Measurements from ENCODE around the gene EIF1AD.

The EIF1AD gene

DNA sequence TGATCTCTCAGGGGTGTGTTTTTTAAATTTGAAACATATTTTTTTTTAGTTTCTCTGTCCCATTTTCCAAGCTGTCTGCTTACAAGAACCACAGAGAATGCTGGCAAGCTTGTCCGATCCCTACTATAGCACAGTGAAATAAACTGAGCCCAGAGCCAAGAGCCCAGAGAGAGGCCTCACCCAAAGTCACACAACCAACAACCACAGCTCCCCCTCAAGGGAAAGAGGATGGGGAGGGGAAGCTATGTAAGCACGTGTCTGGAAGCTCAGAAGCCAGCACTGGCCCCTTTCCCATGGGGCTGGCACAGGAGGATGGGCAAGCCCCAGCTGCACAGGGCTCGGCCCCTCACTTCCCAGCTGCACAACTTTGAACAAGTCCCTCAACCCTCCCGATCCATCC is 43.7 kb downstream of the EIF1AD start:
- Histone ChIP-seq H3K14ac (ENCODE audit: low read length in 2 of 2) (no peak overlapping the region), H3K4ac (ENCODE audit: low read depth in 1 of 2, low read length in 2 of 2) (no peak overlapping the region), H2BK120ac (ENCODE audit: low read depth, low read length) (no peak overlapping the region), H2BK15ac (ENCODE audit: low read depth, poor library complexity, severe bottlenecking) (no peak overlapping the region), H2BK5ac (ENCODE audit: low read depth, low read length, poor library complexity, severe bottlenecking) (no peak overlapping the region), H3K27ac (ENCODE audit: low read length, poor library complexity, severe bottlenecking) (no peak overlapping the region), H3K4me1 (ENCODE audit: control insufficient read depth, insufficient read depth, low read depth, low read length) (peaks cover 6% of the 10 kb centered on the region), H3K9me3 (ENCODE audit: control insufficient read depth, low read length) (no peaks in the 10 kb centered on the region), H2AFZ (ENCODE audit: low read depth, low read length) (no peak overlapping the region), H4K91ac (ENCODE audit: low read length) (no peak overlapping the region), H3K4me3 (ENCODE audit: insufficient read depth in 1 of 2, low read depth in 1 of 2, low read length in 2 of 2) (no peak overlapping the region), H3K27me3 (ENCODE audit: control insufficient read depth in 1 of 2, insufficient read depth in 1 of 2, low read length in 2 of 2) (no peaks in the 10 kb centered on the region), H3K18ac (ENCODE audit: low read depth in 1 of 2, low read length in 2 of 2) (no peak overlapping the region), H2AK5ac (ENCODE audit: low read length, severe bottlenecking) (no peak overlapping the region), H3K79me1 (replicated peaks; ENCODE audit: low read length, poor library complexity, severe bottlenecking) (no peaks in the 10 kb centered on the region), H3K4me2 (ENCODE audit: low read length, poor library complexity, severe bottlenecking) (no peak overlapping the region), H3K9ac (ENCODE audit: low read length) (no peak overlapping the region), H3K36me3 (ENCODE audit: control insufficient read depth in 1 of 2, insufficient read depth in 2 of 2, low read depth in 1 of 2, low read length in 2 of 2) (no peaks in the 10 kb centered on the region), H3K23ac (ENCODE audit: low read length in 2 of 2) (no peak overlapping the region), H2BK12ac (ENCODE audit: low read length in 2 of 2) (no peak overlapping the region), H4K8ac (ENCODE audit: low read length) (no peak overlapping the region)
- no peak for DNase-seq
- 63% methylated on average over 3 of the region's 4 CpGs for WGBS

DNA sequence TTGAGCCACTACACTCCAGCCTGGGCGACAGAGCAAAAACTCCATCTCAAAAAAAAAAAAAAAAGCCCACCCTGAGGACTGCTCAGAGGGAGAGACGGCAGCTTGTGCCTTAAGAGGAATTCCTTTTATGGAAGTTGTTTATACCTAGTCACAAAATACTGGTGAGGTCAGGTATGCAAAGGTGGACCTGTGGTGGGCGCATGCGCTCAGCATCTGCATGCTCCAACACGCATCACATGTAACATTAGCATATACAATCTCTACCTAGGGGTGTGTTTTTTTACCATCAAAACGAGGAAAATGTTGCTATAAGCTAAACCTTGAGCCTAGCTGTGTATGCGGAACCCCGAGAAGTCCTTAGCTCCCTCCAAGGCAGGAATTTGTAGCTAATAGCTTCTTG is 47.2 kb downstream of the EIF1AD start:
- Histone ChIP-seq H3K23ac (ENCODE audit: low read length in 2 of 2) (peak overlapping the region in 1 of 2 experiments; percentile 31), H4K8ac (ENCODE audit: low read length) (no peak overlapping the region)
- WGBS, result 90% methylated on average over 7 of the region's 8 CpGs

DNA sequence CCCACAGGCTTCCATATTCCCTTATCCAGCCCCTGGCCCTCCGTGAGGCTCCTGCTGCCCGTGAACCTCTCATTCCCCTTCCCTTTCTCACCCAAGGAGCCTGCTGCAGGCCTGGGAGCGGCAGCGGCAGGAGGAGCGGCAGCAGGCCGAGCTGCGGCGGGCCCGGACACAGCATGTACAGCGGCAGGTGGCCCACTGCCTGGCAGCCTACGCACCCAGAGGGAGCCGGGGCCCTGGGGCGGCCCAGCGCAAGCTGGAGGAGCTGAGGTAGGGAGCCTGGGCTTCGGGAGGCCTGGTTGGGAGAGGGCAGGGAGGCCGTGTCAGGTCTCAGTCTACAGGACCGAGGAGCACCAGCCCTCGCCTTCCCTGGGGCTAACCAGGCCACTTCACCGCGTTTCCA is 48.5 kb downstream of the EIF1AD start:
- Histone ChIP-seq H3K4me1 (ENCODE audit: control insufficient read depth, insufficient read depth, low read depth, low read length) (no peaks in the 10 kb centered on the region), H3K9me3 (ENCODE audit: control insufficient read depth, low read length) (no peaks in the 10 kb centered on the region), H3K4me2 (ENCODE audit: low read length, poor library complexity, severe bottlenecking) (no peak overlapping the region), H2BK120ac (ENCODE audit: low read depth, low read length) (no peak overlapping the region), H3K79me1 (replicated peaks; ENCODE audit: low read length, poor library complexity, severe bottlenecking) (no peaks in the 10 kb centered on the region), H3K14ac (ENCODE audit: low read length in 2 of 2) (no peak overlapping the region), H4K8ac (ENCODE audit: low read length) (peak overlapping the region; percentile 59), H3K18ac (ENCODE audit: low read depth in 1 of 2, low read length in 2 of 2) (no peak overlapping the region), H2AK5ac (ENCODE audit: low read length, severe bottlenecking) (no peak overlapping the region), H3K27ac (ENCODE audit: low read length, poor library complexity, severe bottlenecking) (no peak overlapping the region), H2AFZ (ENCODE audit: low read depth, low read length) (no peak overlapping the region), H3K4ac (ENCODE audit: low read depth in 1 of 2, low read length in 2 of 2) (no peak overlapping the region), H3K4me3 (ENCODE audit: insufficient read depth in 1 of 2, low read depth in 1 of 2, low read length in 2 of 2) (peak overlapping the region in 1 of 2 experiments; percentile 1), H3K27me3 (ENCODE audit: control insufficient read depth in 1 of 2, insufficient read depth in 1 of 2, low read length in 2 of 2) (no peaks in the 10 kb centered on the region), H2BK12ac (ENCODE audit: low read length in 2 of 2) (no peak overlapping the region), H3K9ac (ENCODE audit: low read length) (no peak overlapping the region), H2BK5ac (ENCODE audit: low read depth, low read length, poor library complexity, severe bottlenecking) (no peak overlapping the region), H2BK15ac (ENCODE audit: low read depth, poor library complexity, severe bottlenecking) (no peak overlapping the region), H3K23ac (ENCODE audit: low read length in 2 of 2) (no peak overlapping the region), H3K36me3 (ENCODE audit: control insufficient read depth in 1 of 2, insufficient read depth in 2 of 2, low read depth in 1 of 2, low read length in 2 of 2) (no peaks in the 10 kb centered on the region), H4K91ac (ENCODE audit: low read length) (no peak overlapping the region)
- WGBS, result 87% methylated on average over 19 of the region's 20 CpGs
- no peak for DNase-seq

More for the DNA sequence above, 47.2 kb downstream of the EIF1AD start:
- Histone ChIP-seq H2AK5ac (ENCODE audit: low read length, severe bottlenecking) (no peak overlapping the region), H2BK12ac (ENCODE audit: low read length in 2 of 2) (no peak overlapping the region), H3K9ac (ENCODE audit: low read length) (no peak overlapping the region), H3K79me1 (replicated peaks; ENCODE audit: low read length, poor library complexity, severe bottlenecking) (no peaks in the 10 kb centered on the region), H4K91ac (ENCODE audit: low read length) (no peak overlapping the region), H3K36me3 (ENCODE audit: control insufficient read depth in 1 of 2, insufficient read depth in 2 of 2, low read depth in 1 of 2, low read length in 2 of 2) (no peaks in the 10 kb centered on the region), H3K27ac (ENCODE audit: low read length, poor library complexity, severe bottlenecking) (no peak overlapping the region), H3K14ac (ENCODE audit: low read length in 2 of 2) (no peak overlapping the region), H2BK120ac (ENCODE audit: low read depth, low read length) (no peak overlapping the region), H3K4me3 (ENCODE audit: insufficient read depth in 1 of 2, low read depth in 1 of 2, low read length in 2 of 2) (no peak overlapping the region), H2BK15ac (ENCODE audit: low read depth, poor library complexity, severe bottlenecking) (no peak overlapping the region), H3K4me2 (ENCODE audit: low read length, poor library complexity, severe bottlenecking) (no peak overlapping the region), H2BK5ac (ENCODE audit: low read depth, low read length, poor library complexity, severe bottlenecking) (no peak overlapping the region), H3K4ac (ENCODE audit: low read depth in 1 of 2, low read length in 2 of 2) (no peak overlapping the region), H3K18ac (ENCODE audit: low read depth in 1 of 2, low read length in 2 of 2) (no peak overlapping the region), H3K4me1 (ENCODE audit: control insufficient read depth, insufficient read depth, low read depth, low read length) (no peaks in the 10 kb centered on the region), H3K27me3 (ENCODE audit: control insufficient read depth in 1 of 2, insufficient read depth in 1 of 2, low read length in 2 of 2) (no peaks in the 10 kb centered on the region), H2AFZ (ENCODE audit: low read depth, low read length) (no peak overlapping the region), H3K9me3 (ENCODE audit: control insufficient read depth, low read length) (no peaks in the 10 kb centered on the region)
- DNase-seq, result no peak

DNA sequence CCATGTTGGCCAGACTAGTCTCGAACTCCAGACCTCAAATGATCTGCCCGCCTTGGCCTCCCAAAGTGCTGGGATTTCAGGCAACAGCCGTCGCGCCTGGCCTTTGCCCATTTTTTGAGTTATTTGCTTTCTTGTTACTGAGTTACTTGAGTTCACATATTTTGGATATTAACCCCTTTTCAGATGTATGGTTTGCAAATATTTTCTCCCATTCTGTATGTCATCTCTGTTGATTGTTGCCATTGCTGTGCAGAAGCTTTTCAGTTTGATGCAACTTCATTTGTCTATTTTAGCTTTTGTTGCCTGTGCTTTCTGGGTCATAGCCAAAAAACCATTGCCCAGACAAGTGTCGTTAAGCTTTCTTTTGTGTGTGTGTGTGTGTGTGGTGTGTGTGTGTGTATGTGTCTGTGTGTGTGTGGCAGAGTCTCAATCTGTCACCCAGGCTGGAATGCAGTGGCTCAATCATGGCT is 49.9 kb downstream of the EIF1AD start:
- Histone ChIP-seq H3K14ac (ENCODE audit: low read length in 2 of 2) (no peak overlapping the region), H2BK5ac (ENCODE audit: low read depth, low read length, poor library complexity, severe bottlenecking) (no peak overlapping the region), H3K4me3 (ENCODE audit: insufficient read depth in 1 of 2, low read depth in 1 of 2, low read length in 2 of 2) (no peak overlapping the region), H3K4ac (ENCODE audit: low read depth in 1 of 2, low read length in 2 of 2) (no peak overlapping the region), H3K27ac (ENCODE audit: low read length, poor library complexity, severe bottlenecking) (no peak overlapping the region), H3K18ac (ENCODE audit: low read depth in 1 of 2, low read length in 2 of 2) (no peak overlapping the region), H4K91ac (ENCODE audit: low read length) (no peak overlapping the region), H2BK120ac (ENCODE audit: low read depth, low read length) (no peak overlapping the region), H3K4me2 (ENCODE audit: low read length, poor library complexity, severe bottlenecking) (no peak overlapping the region), H2BK12ac (ENCODE audit: low read length in 2 of 2) (no peak overlapping the region), H3K9me3 (ENCODE audit: control insufficient read depth, low read length) (no peaks in the 10 kb centered on the region), H2AFZ (ENCODE audit: low read depth, low read length) (no peak overlapping the region), H3K9ac (ENCODE audit: low read length) (no peak overlapping the region), H3K4me1 (ENCODE audit: control insufficient read depth, insufficient read depth, low read depth, low read length) (no peaks in the 10 kb centered on the region), H3K27me3 (ENCODE audit: control insufficient read depth in 1 of 2, insufficient read depth in 1 of 2, low read length in 2 of 2) (peaks cover 0 to 8% of the 10 kb centered on the region in 2 experiments), H4K8ac (ENCODE audit: low read length) (no peak overlapping the region), H3K23ac (ENCODE audit: low read length in 2 of 2) (no peak overlapping the region), H3K36me3 (ENCODE audit: control insufficient read depth in 1 of 2, insufficient read depth in 2 of 2, low read depth in 1 of 2, low read length in 2 of 2) (no peaks in the 10 kb centered on the region), H2BK15ac (ENCODE audit: low read depth, poor library complexity, severe bottlenecking) (no peak overlapping the region), H2AK5ac (ENCODE audit: low read length, severe bottlenecking) (no peak overlapping the region), H3K79me1 (replicated peaks; ENCODE audit: low read length, poor library complexity, severe bottlenecking) (no peaks in the 10 kb centered on the region)
- 87% methylated on average over 4 of the region's 6 CpGs for WGBS
- no peak for DNase-seq

All from mesenchymal stem cell (in vitro differentiated cells and primary cell).